OCI-LY1 (cell line): ENCODE data around the gene MPRIP.

Experiments
- H2AFZ ChIP-seq: fragments of 200-600 bp; sonication (generic), shearing (Covaris generic); 2 replicates; pipeline ENCODE4 v1.6.0; 2014; ENCODE audit warnings: antibody characterized with exemption, mild to moderate bottlenecking, low read length
- H3F3A ChIP-seq: fragments of 200-600 bp; sonication (generic), shearing (Covaris generic); 2 replicates; pipeline ENCODE4 v1.6.0; 2014; ENCODE audit warnings: mild to moderate bottlenecking, antibody characterized with exemption, low read length, moderate library complexity; ENCODE audit not compliant: insufficient read depth
- H3K27ac ChIP-seq: fragments of 200-600 bp; sonication (generic); 2 replicates; pipeline ENCODE4 v1.5.1; 2014; ENCODE audit warnings: low read length, mixed run types, mild to moderate bottlenecking, low read depth; ENCODE audit not compliant: poor library complexity, severe bottlenecking
- H3K27me3 ChIP-seq: fragments of 200-600 bp; sonication (generic); 2 replicates; pipeline ENCODE4 v1.6.0; 2014; ENCODE audit warnings: antibody characterized with exemption, mild to moderate bottlenecking, low read length, moderate library complexity; ENCODE audit not compliant: insufficient read depth
- H3K36me3 ChIP-seq: fragments of 200-600 bp; sonication (generic); 2 replicates; pipeline ENCODE4 v1.6.1; 2014; ENCODE audit warnings: mild to moderate bottlenecking, antibody characterized with exemption, low read length, moderate library complexity, mixed read lengths; ENCODE audit not compliant: insufficient read depth
- H3K4me1 ChIP-seq: fragments of 200-600 bp; sonication (generic); 2 replicates; pipeline ENCODE4 v1.5.1; 2014; ENCODE audit warnings: mild to moderate bottlenecking, low read length, moderate library complexity; ENCODE audit not compliant: insufficient read depth, severe bottlenecking
- H3K4me2 ChIP-seq: fragments of 200-600 bp; sonication (generic), shearing (Covaris generic); 2 replicates; pipeline ENCODE4 v1.6.1; 2014; ENCODE audit warnings: low read length
- H3K4me3 ChIP-seq: fragments of 200-600 bp; sonication (generic); 2 replicates; pipeline ENCODE4 v1.5.1; 2014; ENCODE audit warnings: low read length, low read depth, mild to moderate bottlenecking, mixed read lengths; ENCODE audit not compliant: poor library complexity, severe bottlenecking
- H3K79me2 ChIP-seq: fragments of 200-600 bp; shearing (Covaris generic); 2 replicates; pipeline ENCODE4 v1.6.1; 2016; ENCODE audit warnings: mixed run types, low read length, mixed read lengths; ENCODE audit not compliant: insufficient read depth
- H3K9ac ChIP-seq: fragments of 200-600 bp; sonication (generic), shearing (Covaris generic); 2 replicates; pipeline ENCODE4 v1.6.1; 2014; ENCODE audit warnings: mild to moderate bottlenecking, low read length, mixed read lengths
- H3K9me2 ChIP-seq: fragments of 200-600 bp; sonication (generic), shearing (Covaris generic); 2 replicates; pipeline ENCODE4 v1.6.1; 2014; ENCODE audit warnings: low read depth, mild to moderate bottlenecking, low read length, mixed read lengths
- H3K9me3 ChIP-seq: fragments of 200-600 bp; shearing (Covaris generic); 2 replicates; pipeline ENCODE4 v1.6.1; 2014; ENCODE audit warnings: low read length, mixed read lengths
- H4K20me1 ChIP-seq: fragments of 200-600 bp; sonication (generic), shearing (Covaris generic); 2 replicates; pipeline ENCODE4 v1.6.0; 2016; ENCODE audit warnings: mild to moderate bottlenecking, low read length; ENCODE audit not compliant: insufficient read depth
- EZH2 ChIP-seq: fragments of 200-600 bp; sonication (generic), shearing (Covaris generic); IDR thresholded peaks from 2 replicates; pipeline ENCODE4 v1.8.0; 2017; ENCODE audit warnings: borderline replicate concordance, mixed run types, mild to moderate bottlenecking, antibody characterized with exemption, low read length, moderate library complexity, mixed read lengths
- TF ChIP-seq, protein P1 (sequence below): fragments of 200-600 bp; sonication (generic), shearing (Covaris generic); IDR thresholded peaks from 2 replicates; pipeline ENCODE4 v1.5.1; 2017; ENCODE audit warnings: mild to moderate bottlenecking, antibody characterized with exemption, low read length, moderate library complexity, mixed read lengths

MPRIP gene

DNA sequence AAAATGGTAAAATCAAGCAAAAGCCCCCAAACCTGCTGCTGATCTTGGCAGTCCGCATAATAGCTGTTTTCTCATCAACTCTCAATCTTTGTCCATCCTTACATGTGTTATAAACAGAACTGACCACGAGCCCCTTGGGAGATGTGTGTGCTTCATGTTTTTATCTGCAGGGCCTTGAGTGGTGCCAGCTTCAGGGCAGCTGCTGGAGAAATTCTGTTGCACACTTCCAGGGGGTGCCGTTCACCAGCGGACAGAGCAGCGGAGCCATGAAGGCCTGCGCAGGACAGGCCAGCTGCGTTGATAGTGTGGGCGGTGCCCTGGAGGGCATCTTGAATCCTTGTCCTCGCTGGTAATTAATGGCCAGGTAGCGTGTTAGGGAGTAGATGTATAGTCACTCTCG lies 20.1 kb downstream of the MPRIP start:
- H3K9me3 ChIP-seq = no peaks in the 10 kb centered on the region
- H3K27ac ChIP-seq = no peak overlapping the region
- H3K4me1 ChIP-seq = peaks cover 6% of the 10 kb centered on the region
- TF ChIP-seq EZH2 = no peak
- TF ChIP-seq, protein P1, sequence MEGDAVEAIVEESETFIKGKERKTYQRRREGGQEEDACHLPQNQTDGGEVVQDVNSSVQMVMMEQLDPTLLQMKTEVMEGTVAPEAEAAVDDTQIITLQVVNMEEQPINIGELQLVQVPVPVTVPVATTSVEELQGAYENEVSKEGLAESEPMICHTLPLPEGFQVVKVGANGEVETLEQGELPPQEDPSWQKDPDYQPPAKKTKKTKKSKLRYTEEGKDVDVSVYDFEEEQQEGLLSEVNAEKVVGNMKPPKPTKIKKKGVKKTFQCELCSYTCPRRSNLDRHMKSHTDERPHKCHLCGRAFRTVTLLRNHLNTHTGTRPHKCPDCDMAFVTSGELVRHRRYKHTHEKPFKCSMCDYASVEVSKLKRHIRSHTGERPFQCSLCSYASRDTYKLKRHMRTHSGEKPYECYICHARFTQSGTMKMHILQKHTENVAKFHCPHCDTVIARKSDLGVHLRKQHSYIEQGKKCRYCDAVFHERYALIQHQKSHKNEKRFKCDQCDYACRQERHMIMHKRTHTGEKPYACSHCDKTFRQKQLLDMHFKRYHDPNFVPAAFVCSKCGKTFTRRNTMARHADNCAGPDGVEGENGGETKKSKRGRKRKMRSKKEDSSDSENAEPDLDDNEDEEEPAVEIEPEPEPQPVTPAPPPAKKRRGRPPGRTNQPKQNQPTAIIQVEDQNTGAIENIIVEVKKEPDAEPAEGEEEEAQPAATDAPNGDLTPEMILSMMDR = no peak
- H3K9ac ChIP-seq = no peak overlapping the region
- H3K9me2 ChIP-seq = no peaks in the 10 kb centered on the region
- H3K4me3 ChIP-seq = no peak overlapping the region
- H3K27me3 ChIP-seq = no peaks in the 10 kb centered on the region
- no peaks in the 10 kb centered on the region for H3F3A ChIP-seq
- no peaks in the 10 kb centered on the region; the same call in 1 of the 2 replicates for H3K36me3 ChIP-seq
- H4K20me1 ChIP-seq = no peaks in the 10 kb centered on the region
- no peak overlapping the region for H2AFZ ChIP-seq
- no peak overlapping the region for H3K4me2 ChIP-seq
- peaks cover 24% of the 10 kb centered on the region for H3K79me2 ChIP-seq

DNA sequence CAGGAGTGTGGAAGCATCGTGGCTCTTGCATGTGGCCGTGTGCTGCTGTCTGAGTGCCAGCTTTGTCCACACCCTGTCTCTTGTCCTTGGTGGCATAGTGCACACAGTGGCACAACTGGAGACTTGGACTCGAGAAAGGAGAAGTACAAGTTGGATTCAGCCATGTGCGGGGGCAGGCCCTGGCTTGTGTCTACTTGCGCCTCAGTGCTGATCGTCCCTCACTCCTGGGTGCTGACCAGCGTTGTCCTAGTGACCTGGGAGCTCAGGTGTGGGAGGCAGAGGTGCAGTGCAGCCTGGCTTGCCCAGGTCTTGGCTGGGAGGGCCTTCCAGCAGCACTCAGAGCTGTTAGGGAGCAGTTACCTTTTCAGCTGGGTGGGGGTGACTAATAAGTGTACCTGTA lies 20.6 kb downstream of the MPRIP start:
- H3K36me3 ChIP-seq = no peaks in the 10 kb centered on the region
- H3K9me2 ChIP-seq = no peaks in the 10 kb centered on the region
- H3F3A ChIP-seq = no peaks in the 10 kb centered on the region
- no peaks in the 10 kb centered on the region for H4K20me1 ChIP-seq
- H3K79me2 ChIP-seq = peaks cover 27% of the 10 kb centered on the region
- H3K4me1 ChIP-seq = peaks cover 6% of the 10 kb centered on the region
- H3K9ac ChIP-seq = no peak overlapping the region
- no peaks in the 10 kb centered on the region for H3K27me3 ChIP-seq
- TF ChIP-seq, protein P1 = no peak
- TF ChIP-seq EZH2 = no peak
- no peak overlapping the region for H2AFZ ChIP-seq
- H3K4me2 ChIP-seq = no peak overlapping the region
- H3K9me3 ChIP-seq = no peaks in the 10 kb centered on the region
- no peak overlapping the region for H3K4me3 ChIP-seq
- no peak overlapping the region for H3K27ac ChIP-seq

DNA sequence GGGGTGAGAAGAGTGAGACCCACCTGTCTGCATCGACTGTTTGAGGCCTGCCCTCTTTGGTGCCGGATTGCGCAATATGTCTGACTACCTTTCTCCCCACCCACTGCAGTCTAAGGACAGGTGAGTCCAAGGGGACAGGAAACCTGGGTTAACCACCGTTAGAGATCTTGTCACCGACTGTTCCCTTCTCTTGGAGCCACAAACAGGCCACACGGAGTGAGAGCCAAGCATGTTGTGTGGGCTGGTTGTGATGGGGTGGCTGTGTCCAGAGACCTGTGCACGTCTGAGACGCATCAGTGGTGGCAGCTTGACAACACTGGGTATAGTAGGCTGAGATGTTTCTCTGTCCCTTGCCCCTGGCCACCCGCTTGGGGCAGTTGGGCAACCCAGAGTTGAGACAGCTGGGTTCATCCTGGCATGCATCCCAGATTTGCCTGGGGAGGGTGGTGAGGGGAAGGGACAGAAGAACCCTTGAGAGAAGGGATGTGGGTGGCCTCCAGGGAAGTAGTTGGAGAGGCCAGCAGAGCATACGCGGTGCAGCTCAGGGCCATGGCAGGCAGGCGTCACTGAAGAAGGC lies 21.4 kb downstream of the MPRIP start:
- no peak overlapping the region for H3K4me3 ChIP-seq
- no peak overlapping the region for H2AFZ ChIP-seq
- H3K27me3 ChIP-seq = no peaks in the 10 kb centered on the region
- H3K27ac ChIP-seq = no peak overlapping the region
- no peaks in the 10 kb centered on the region for H3K36me3 ChIP-seq
- H3K9me3 ChIP-seq = no peaks in the 10 kb centered on the region
- no peaks in the 10 kb centered on the region for H3F3A ChIP-seq
- TF ChIP-seq, protein P1 = no peak
- TF ChIP-seq EZH2 = no peak
- peaks cover 6% of the 10 kb centered on the region for H3K4me1 ChIP-seq
- H3K4me2 ChIP-seq = no peak overlapping the region
- peaks cover 33% of the 10 kb centered on the region for H3K79me2 ChIP-seq
- H4K20me1 ChIP-seq = no peaks in the 10 kb centered on the region
- H3K9ac ChIP-seq = no peak overlapping the region
- H3K9me2 ChIP-seq = no peaks in the 10 kb centered on the region
